ENCODE measurements around the gene ANKRD33. TPM values are rescaled to one million over a fixed set of nuclear protein-coding genes. Genes with fewer than 3 reads are reported as not detected.

ANKRD33 gene
- total RNA-seq, 1 donor from 2014 or later: 0.22 TPM

DNA sequence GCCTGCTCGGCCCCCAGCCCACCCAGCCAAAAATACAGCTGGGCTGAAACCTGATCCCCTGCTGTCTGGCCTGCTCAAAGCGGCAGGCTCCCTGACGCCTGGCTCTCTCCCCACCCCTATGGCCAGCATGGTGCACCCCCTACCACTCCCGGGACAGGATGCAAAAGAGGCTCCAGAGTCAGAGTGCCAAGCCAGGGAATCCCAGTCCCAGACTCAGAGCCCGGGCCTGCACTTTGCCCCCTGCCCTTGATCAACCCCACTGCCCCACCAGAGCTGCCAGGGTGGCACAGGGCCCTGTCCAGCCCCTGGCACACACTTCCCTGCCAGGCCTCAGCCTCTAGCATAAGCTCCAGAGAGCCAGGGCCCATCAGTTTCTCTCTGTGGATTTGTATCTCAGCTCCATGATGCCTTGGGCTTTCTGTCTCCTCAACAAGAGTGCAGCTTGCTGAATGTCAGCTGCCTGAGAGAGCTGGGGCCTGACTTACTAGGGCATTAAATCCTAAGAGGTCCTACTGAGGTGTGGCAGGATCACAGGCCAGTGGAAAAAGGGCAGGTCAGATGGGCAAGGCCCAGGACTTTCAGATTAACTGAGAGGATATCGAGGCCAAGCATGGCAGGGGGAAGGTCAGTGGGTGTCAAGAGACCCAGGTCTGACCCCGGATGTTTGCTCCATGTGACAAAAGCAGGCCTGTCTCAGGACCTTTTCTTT is 33.3 kb downstream of the ANKRD33 start:
- no peak overlapping the region for H3K4me3 Mint-ChIP-seq
- H3K27me3 Mint-ChIP-seq (ENCODE audit: low read depth): peaks cover 8% of the 10 kb centered on the region
- TF ChIP-seq, protein P1, sequence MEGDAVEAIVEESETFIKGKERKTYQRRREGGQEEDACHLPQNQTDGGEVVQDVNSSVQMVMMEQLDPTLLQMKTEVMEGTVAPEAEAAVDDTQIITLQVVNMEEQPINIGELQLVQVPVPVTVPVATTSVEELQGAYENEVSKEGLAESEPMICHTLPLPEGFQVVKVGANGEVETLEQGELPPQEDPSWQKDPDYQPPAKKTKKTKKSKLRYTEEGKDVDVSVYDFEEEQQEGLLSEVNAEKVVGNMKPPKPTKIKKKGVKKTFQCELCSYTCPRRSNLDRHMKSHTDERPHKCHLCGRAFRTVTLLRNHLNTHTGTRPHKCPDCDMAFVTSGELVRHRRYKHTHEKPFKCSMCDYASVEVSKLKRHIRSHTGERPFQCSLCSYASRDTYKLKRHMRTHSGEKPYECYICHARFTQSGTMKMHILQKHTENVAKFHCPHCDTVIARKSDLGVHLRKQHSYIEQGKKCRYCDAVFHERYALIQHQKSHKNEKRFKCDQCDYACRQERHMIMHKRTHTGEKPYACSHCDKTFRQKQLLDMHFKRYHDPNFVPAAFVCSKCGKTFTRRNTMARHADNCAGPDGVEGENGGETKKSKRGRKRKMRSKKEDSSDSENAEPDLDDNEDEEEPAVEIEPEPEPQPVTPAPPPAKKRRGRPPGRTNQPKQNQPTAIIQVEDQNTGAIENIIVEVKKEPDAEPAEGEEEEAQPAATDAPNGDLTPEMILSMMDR (IDR thresholded peaks at IDR 0.05; ENCODE audit: unreplicated experiment): no peak
- peaks cover 8% of the 10 kb centered on the region for H3K4me1 Mint-ChIP-seq
- H3K36me3 Mint-ChIP-seq: no peaks in the 10 kb centered on the region
- DNase-seq (ENCODE audit: low spot score in 2 of 2, unreplicated experiment in 2 of 2): no peak
- no peaks in the 10 kb centered on the region for H3K9me3 Mint-ChIP-seq
- no peak overlapping the region for H3K27ac Mint-ChIP-seq

DNA sequence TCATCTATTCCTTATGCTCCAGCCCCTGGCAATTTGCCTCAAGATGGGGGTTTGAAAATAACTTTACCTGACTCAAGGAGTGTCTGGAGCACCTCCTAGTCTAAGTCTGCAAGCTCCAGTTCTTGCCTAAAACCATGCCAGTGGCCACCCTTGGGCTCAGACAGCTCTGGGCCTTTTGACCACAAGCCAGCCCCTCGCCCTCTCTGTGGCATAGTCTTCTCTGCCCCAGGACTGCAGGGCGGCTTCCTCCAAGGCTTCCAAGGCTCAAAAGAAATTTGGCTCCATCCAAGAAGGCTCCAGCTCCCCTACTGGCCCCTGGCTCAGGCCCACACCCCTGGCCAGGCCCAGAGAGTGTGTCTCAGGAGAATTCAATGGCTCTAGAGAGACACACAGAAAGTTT is 34.2 kb downstream of the ANKRD33 start:
- no peak overlapping the region for H3K27ac Mint-ChIP-seq
- H3K4me3 Mint-ChIP-seq: no peak overlapping the region
- no peaks in the 10 kb centered on the region for H3K36me3 Mint-ChIP-seq
- no peaks in the 10 kb centered on the region for H3K9me3 Mint-ChIP-seq
- TF ChIP-seq, protein P1 (IDR thresholded peaks at IDR 0.05; ENCODE audit: unreplicated experiment): no peak
- peaks cover 8% of the 10 kb centered on the region for H3K27me3 Mint-ChIP-seq (ENCODE audit: low read depth)
- DNase-seq (ENCODE audit: low spot score in 2 of 2, unreplicated experiment in 2 of 2): no peak
- H3K4me1 Mint-ChIP-seq: peaks cover 8% of the 10 kb centered on the region

DNA sequence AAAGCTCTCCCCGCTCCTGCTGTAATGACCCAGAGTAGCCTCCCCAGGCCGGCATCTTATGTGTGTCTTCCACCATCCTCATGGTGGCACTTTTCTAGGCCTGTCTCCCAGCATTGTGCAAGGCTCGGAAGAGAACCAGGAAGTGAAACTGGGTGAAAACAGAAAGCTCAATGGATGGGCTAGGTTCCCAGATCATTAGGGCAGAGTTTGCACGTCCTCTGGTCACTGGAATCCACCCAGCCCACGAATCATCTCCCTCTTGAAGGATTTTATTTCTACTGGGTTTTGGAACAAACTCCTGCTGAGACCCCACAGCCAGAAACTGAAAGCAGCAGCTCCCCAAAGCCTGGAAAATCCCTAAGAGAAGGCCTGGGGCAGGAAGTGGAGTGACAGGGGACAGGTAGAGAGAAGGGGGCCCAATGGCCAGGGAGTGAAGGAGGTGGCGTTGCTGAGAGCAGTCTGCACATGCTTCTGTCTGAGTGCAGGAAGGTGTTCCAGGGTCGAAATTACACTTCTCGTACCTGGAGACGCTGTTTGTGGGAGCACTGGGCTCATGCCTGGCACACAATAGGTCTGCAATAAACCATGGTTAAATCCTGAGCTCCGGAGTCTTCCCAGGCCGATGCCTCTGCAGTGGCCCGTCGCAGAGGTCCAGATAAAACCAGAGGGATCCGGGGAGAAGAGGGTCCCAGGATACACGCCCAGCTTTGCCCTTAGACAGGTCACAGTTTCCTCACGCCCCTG is 35.0 kb downstream of the ANKRD33 start:
- Mint-ChIP-seq H3K4me1 (peaks cover 8% of the 10 kb centered on the region), H3K27ac (no peak overlapping the region), H3K9me3 (no peaks in the 10 kb centered on the region), H3K27me3 (ENCODE audit: low read depth) (peaks cover 8% of the 10 kb centered on the region), H3K36me3 (no peaks in the 10 kb centered on the region), H3K4me3 (no peak overlapping the region)
- TF ChIP-seq, protein P1 (IDR thresholded peaks at IDR 0.05; ENCODE audit: unreplicated experiment): no peak
- no peak for DNase-seq (ENCODE audit: low spot score in 2 of 2, unreplicated experiment in 2 of 2)

DNA sequence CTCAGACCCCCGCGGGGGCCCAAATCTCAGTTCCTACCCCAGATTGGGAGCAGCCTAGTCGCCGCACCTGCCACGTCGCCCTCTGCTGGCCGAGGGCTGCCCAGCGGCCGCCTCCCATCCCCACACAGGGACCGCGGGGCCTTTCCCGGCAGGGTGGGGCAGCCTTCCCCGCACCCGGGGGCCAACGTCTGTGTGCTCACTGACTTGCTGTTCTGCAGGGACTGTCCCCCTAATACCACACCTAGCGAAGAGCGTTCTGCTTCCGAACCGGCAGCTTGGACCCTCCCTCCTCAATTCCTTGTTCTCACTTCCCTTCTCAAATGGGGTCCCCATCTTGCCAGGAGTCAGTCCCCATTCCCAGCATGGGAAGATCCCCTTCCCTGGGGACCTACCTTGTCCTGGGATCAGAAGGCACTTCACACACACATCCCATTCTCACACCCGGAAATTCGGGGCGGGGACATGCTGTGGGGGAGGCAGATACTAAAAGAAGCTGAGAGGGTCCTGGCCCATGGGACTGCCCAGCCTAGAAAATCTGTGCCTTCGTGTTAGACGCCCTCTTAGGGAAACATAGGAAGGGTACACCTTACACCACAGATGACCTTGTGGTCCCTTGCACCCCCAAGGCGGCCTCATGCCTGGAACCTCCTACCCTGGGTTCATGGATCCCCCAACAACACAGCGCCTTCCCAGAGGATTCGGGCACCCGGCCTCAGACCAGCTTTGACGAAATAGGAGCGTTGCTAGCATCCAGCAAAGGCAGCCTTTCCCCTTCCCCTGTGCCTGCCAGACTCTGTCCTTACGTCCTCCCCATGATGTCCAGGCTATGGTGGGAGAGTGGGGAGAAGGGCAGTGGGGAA is 35.8 kb downstream of the ANKRD33 start:
- peak in 1 of 2 experiments; percentile 58 for DNase-seq (ENCODE audit: low spot score in 2 of 2, unreplicated experiment in 2 of 2)
- H3K27ac Mint-ChIP-seq: no peak overlapping the region
- H3K9me3 Mint-ChIP-seq: no peaks in the 10 kb centered on the region
- no peaks in the 10 kb centered on the region for H3K36me3 Mint-ChIP-seq
- peaks cover 8% of the 10 kb centered on the region for H3K27me3 Mint-ChIP-seq (ENCODE audit: low read depth)
- TF ChIP-seq, protein P1 (IDR thresholded peaks at IDR 0.05; ENCODE audit: unreplicated experiment): peak; percentile 62
- H3K4me1 Mint-ChIP-seq: peaks cover 8% of the 10 kb centered on the region
- H3K4me3 Mint-ChIP-seq: no peak overlapping the region

DNA sequence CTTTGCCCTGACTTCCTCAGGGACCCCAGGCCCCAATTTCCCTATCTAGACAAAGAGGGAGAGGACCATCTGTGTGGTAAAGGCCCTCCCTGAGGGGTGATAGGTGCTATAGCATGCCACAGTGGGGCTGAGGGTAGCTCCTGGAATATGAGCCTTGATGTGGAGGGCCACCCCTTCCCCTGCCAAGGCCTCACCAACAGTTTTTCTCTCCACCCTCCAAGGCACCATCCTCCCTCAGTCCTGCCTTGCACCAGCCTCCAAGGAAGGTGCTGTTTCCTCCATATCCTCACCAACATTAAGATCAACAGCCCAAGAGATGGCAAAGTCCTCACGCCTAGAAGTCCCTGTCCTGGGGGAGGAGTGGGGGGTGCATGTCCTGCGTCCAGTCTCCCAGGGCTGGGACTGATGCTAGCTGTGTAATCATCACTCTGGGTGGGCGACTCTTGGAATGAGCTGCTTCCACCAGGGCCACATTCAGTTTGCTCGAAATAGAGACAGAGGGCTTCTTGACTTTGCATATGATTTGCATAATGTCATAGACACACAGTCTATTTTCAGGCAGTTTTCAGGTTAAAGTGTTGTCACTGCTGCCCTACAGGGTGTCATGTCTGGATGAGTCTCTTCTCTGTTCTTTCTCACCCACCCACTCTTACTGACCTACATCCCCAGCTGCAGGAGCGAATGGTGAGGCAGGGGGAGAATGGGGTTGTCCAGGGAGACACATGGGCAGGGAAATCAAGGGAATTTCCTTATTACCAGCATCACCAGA is 36.8 kb downstream of the ANKRD33 start:
- Mint-ChIP-seq H3K27me3 (ENCODE audit: low read depth) (peaks cover 8% of the 10 kb centered on the region), H3K9me3 (no peaks in the 10 kb centered on the region), H3K4me1 (peaks cover 8% of the 10 kb centered on the region), H3K36me3 (no peaks in the 10 kb centered on the region), H3K27ac (no peak overlapping the region), H3K4me3 (no peak overlapping the region)
- TF ChIP-seq, protein P1 (IDR thresholded peaks at IDR 0.05; ENCODE audit: unreplicated experiment): no peak
- no peak for DNase-seq (ENCODE audit: low spot score in 2 of 2, unreplicated experiment in 2 of 2)

Data from mesothelial cell of epicardium (in vitro differentiated cells).